Psoas muscle (tissue), 8 donors: ENCODE data around the gene KIF17. TPM values are rescaled to one million over a fixed set of nuclear protein-coding genes. Genes with fewer than 3 reads are reported as not detected.

ENCODE experiments used
- ATAC-seq, 4 donors: fragments of 200-7000 bp; cut with Tn5 transposase; one replicate each; pipeline ENCODE4 v1.9.1; 2020; ENCODE audit warnings: moderate library complexity in 3 of 4, mild to moderate bottlenecking in 2 of 4
- DNase-seq, 2 donors: peaks; one replicate each; pipeline ENCODE4 v3.0.0-alpha.2; 2020
- H3K27ac ChIP-seq: fragments of 200-600 bp; one replicate; pipeline ENCODE4 v1.8.0; 2022
- H3K27me3 ChIP-seq, 3 donors: fragments of 200-600 bp in 1 of 3; one replicate each; pipeline versions ENCODE4 v1.6.1 to v1.8.0; 2013 to 2022; ENCODE audit warnings: low read length in 2 of 3, mild to moderate bottlenecking in 2 of 3, moderate library complexity in 1 of 3; ENCODE audit not compliant: insufficient read depth in 3 of 3
- H3K36me3 ChIP-seq, 2 donors: fragments of 200-600 bp in 1 of 2; one replicate each; pipeline versions ENCODE4 v1.6.1 to v1.8.0; 2013 to 2022; ENCODE audit warnings: low read depth in 1 of 2, mild to moderate bottlenecking in 1 of 2, moderate library complexity in 1 of 2; ENCODE audit not compliant: insufficient read depth in 1 of 2
- H3K4me1 ChIP-seq: fragments of 200-600 bp; one replicate; pipeline ENCODE4 v1.8.0; 2022
- H3K4me3 ChIP-seq: fragments of 200-600 bp; one replicate; pipeline ENCODE4 v1.8.0; 2022; ENCODE audit warnings: mild to moderate bottlenecking
- H3K9me3 ChIP-seq: fragments of 200-600 bp; one replicate; pipeline ENCODE4 v1.8.0; 2022
- WGBS, 3 donors: extraction: QIAGEN DNeasy Blood & Tissue Kit; methylation state at CpG; one replicate each; pipeline versions ENCODE4 v1.1.6 to v1.1.7; 2013; 5-methylcytosine and 5-hydroxymethylcytosine counted together
- intact Hi-C, 2 donors: fragments of 100-400 bp; cut with DNase I; formaldehyde crosslinking; loops; one replicate each; pipeline versions ENCODE4 v1.11.0 to v1.14.2; 2022
- polyA plus RNA-seq, 3 donors: library from polyadenylated mRNA; stranded (reverse); fragments of 200-250 nt; gene quantifications; one replicate each; pipeline ENCODE4 v1.2.3, GENCODE V29; 2013
- total RNA-seq, 4 donors: library from RNA; stranded (reverse); fragmentation: NEBNext Ultra II Directional in 2 of 4; extraction: Animal tissue kit (Norgen Biotek cat#: 25700) in 2 of 4; gene quantifications; one replicate each; pipeline versions ENCODE4 v1.2.1 to v1.2.4, GENCODE V29; 2021 to 2023
- TF ChIP-seq, protein P1 (sequence below): fragments of 200-600 bp; IDR thresholded peaks from one replicate; pipeline ENCODE4 v1.8.0; 2022; ENCODE audit warnings: antibody characterized with exemption
- donor health status: healthy with polysubstance abuse.
- donor health status: DM: no; HTN: no; CAD: no; lungs with moderate emphysema.
- donor health status: Bipolar disorder and iron deficiency.
- donor health status: healthy.
- donor health status: DM: yes; HTN: yes; CAD: no.
- donor health status: DM: no; HTN: no; CAD: no.
- donor health status: DM: no; HTN: no; CAD: no.
- donor health status: DM: yes; HTN: yes; CAD: no.

Gene KIF17
- total and polyA plus RNA-seq, 7 donors = 1.1 to 3.4 (median 1.5) TPM

GRCh38 chr1:20684050-20684620, 33.7 kb downstream of the KIF17 start:
- 61 to 81% (median 69%) methylated on average over 12 to 13 of the region's 13 CpGs for WGBS, 3 donors
- Histone ChIP-seq H3K9me3 (no peaks in the 10 kb centered on the region), H3K27me3 (no peaks in the 10 kb centered on the region), H3K27ac (peak overlapping the region; percentile 80), H3K4me1 (no peaks in the 10 kb centered on the region), H3K36me3 (no peaks in the 10 kb centered on the region), H3K4me3 (peak overlapping the region; percentile 58)
- TF ChIP-seq, protein P1, sequence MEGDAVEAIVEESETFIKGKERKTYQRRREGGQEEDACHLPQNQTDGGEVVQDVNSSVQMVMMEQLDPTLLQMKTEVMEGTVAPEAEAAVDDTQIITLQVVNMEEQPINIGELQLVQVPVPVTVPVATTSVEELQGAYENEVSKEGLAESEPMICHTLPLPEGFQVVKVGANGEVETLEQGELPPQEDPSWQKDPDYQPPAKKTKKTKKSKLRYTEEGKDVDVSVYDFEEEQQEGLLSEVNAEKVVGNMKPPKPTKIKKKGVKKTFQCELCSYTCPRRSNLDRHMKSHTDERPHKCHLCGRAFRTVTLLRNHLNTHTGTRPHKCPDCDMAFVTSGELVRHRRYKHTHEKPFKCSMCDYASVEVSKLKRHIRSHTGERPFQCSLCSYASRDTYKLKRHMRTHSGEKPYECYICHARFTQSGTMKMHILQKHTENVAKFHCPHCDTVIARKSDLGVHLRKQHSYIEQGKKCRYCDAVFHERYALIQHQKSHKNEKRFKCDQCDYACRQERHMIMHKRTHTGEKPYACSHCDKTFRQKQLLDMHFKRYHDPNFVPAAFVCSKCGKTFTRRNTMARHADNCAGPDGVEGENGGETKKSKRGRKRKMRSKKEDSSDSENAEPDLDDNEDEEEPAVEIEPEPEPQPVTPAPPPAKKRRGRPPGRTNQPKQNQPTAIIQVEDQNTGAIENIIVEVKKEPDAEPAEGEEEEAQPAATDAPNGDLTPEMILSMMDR = no peak
- DNase-seq (peak in 1 of 2 donors; percentile 53), ATAC-seq (peak in 1 of 4 donors; percentile 8)
- intact Hi-C loops = no loop called here

DNA sequence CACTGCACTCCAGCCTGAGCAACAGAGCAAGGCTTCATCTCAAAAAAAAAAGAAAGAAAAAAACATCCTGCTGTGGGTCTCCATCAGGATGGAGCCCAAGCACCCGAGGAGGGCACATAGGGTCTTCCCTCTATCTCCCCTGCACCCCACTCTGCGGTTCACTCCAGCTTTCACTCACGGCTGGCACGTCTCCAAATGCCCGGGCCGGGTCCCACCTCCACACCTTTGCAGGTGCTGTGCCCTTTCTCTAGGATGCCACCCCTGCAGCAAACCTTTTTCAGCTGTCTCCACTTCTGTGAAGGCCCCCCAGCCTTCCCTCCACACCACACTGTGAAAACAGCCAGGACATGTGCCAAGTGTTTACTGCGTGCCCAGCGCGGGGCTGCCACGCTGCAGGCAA, 34.2 kb downstream of the KIF17 start:
- H3K4me1 ChIP-seq = no peaks in the 10 kb centered on the region
- H3K9me3 ChIP-seq = no peaks in the 10 kb centered on the region
- peak overlapping the region; percentile 80 for H3K27ac ChIP-seq
- intact Hi-C loops = no loop called here
- peak overlapping the region; percentile 58 for H3K4me3 ChIP-seq
- DNase-seq = peak in 1 of 2 donors; percentile 46
- no peaks in the 10 kb centered on the region for H3K36me3 ChIP-seq
- TF ChIP-seq, protein P1 = no peak
- H3K27me3 ChIP-seq = no peaks in the 10 kb centered on the region
- 69 to 78% (median 78%) methylated on average over 10 of the region's 10 CpGs for whole genome bisulfite sequencing, 3 donors
- ATAC-seq = no peak

DNA sequence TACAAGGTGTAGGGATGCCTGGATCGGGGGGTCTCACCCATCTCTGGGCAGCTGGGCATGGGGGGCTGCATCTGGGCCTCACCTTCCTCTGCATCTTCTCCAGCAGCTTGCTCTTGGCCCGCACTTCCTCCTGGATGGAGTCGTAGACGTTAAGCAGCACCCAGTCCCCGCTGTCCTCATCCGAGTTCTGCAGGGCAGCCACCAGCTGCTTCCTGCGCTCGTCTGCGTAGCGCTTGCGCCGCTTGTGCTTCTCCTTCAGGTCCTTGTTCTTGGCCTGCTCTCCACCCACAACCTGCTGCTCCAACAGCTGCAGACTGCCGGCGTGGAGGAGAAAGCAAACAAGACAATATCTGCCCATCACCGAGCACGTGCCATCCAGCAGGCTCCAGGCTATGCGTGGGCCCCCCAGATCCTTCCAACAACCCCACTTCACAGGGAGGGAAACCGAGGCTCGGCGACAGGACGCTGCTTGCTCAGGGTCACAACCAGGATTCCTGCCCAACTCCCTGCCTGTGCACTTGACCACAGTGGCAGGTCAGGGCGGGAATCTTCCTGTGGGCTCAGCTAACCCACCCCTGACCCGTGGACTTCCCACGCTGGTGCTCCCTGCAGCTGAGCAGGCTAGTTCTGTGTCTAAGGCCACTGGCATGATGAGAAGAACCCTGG, 35.1 kb downstream of the KIF17 start:
- 55 to 63% (median 56%) methylated on average over 24 of the region's 24 CpGs for WGBS, 3 donors
- DNase-seq (peak in 1 of 2 donors; percentile 69), ATAC-seq (no peak)
- TF ChIP-seq, protein P1 = no peak
- Histone ChIP-seq H3K4me1 (no peaks in the 10 kb centered on the region), H3K36me3 (no peaks in the 10 kb centered on the region), H3K27me3 (no peaks in the 10 kb centered on the region), H3K9me3 (no peaks in the 10 kb centered on the region), H3K4me3 (no peak overlapping the region), H3K27ac (no peak overlapping the region)
- intact Hi-C loops = no loop called here

- no peaks in the 10 kb centered on the region for H3K4me1 ChIP-seq
- H3K9me3 ChIP-seq = no peaks in the 10 kb centered on the region
- 88 to 89% (median 89%) methylated on average over 9 of the region's 9 CpGs for WGBS, 3 donors
- TF ChIP-seq, protein P1 = no peak
- DNase-seq (no peak), ATAC-seq (no peak)
- intact Hi-C loops = no loop called here
- no peak overlapping the region for H3K4me3 ChIP-seq
- H3K36me3 ChIP-seq = no peaks in the 10 kb centered on the region
- no peaks in the 10 kb centered on the region for H3K27me3 ChIP-seq
- H3K27ac ChIP-seq = no peak overlapping the region
Observed at GRCh38 chr1:20681999-20682398, 35.8 kb downstream of the KIF17 start.
